Gastroesophageal sphincter (tissue), 4 donors: ENCODE data around the gene CHCT1. TPM values are rescaled to one million over a fixed set of nuclear protein-coding genes. Genes with fewer than 3 reads are reported as not detected.

ENCODE experiments used
- ATAC-seq: fragments of 150-250 bp; one replicate; pipeline ENCODE4 v1.9.1; 2016; ENCODE audit warnings: mild to moderate bottlenecking, moderate library complexity
- H3K27ac ChIP-seq, 4 donors: fragments of 200-600 bp; sonication (generic) in 3 of 4; 1 replicate in 3 of 4; 2 replicates in 1 of 4; pipeline ENCODE4 v1.5.1; 2016 to 2019
- H3K27me3 ChIP-seq: fragments of 200-600 bp; sonication (generic); one replicate; pipeline ENCODE4 v1.5.1; 2019
- H3K36me3 ChIP-seq, 2 donors: fragments of 200-600 bp; sonication (generic); one replicate each; pipeline ENCODE4 v1.5.1; 2019; ENCODE audit warnings: control low read depth in 1 of 2
- H3K4me1 ChIP-seq, 3 donors: fragments of 200-600 bp; sonication (generic); 1 replicate in 2 of 3; 2 replicates in 1 of 3; pipeline ENCODE4 v1.5.1; 2016 to 2019; ENCODE audit warnings: control low read depth in 2 of 3
- H3K4me3 ChIP-seq, 2 donors: fragments of 200-600 bp; sonication (generic); one replicate each; pipeline ENCODE4 v1.5.1; 2019; ENCODE audit warnings: mild to moderate bottlenecking in 1 of 2, moderate library complexity in 1 of 2
- H3K9me3 ChIP-seq, 3 donors: fragments of 200-600 bp; sonication (generic); one replicate each; pipeline ENCODE4 v1.5.1; 2017 to 2019; ENCODE audit warnings: control low read depth in 2 of 3
- POLR2A ChIP-seq, 2 donors: fragments of 450-650 bp; IDR thresholded peaks; one replicate each; pipeline ENCODE4 v1.6.1; 2017; ENCODE audit warnings: antibody characterized with exemption in 2 of 2, mild to moderate bottlenecking in 2 of 2, moderate library complexity in 1 of 2
- total RNA-seq, 4 donors: library from RNA; depleted of rRNA; stranded (reverse); fragments of >200 nt; gene quantifications; one replicate each; pipeline ENCODE4 v1.1.0, GENCODE V29; 2016

Gene CHCT1
- total RNA-seq, 4 donors from 2014 or later: not detected

DNA sequence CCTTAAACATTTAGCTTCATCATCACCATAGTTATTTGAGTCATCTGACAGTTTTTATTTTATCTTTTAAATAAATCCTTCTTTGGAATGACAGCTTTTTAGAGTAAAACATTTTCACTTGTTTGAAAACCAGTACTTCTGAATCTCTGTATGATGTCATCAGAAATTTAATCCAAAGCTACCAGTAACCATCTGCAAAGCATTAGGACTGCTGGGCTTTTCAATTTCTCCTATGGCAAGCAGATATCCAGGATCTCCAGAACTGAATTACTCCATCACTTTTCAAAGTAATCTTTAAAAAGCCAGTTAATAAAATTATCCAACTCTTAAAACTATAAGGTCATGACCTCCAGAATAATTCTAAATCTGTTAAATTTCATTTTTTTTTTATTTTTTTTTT, 51.5 kb downstream of the CHCT1 start:
- no peak for ATAC-seq
- no peak overlapping the region for H3K27ac ChIP-seq
- H3K27me3 ChIP-seq: no peaks in the 10 kb centered on the region
- H3K9me3 ChIP-seq: no peaks in the 10 kb centered on the region
- no peak overlapping the region for H3K4me3 ChIP-seq
- H3K36me3 ChIP-seq: peaks cover 0 to 24% of the 10 kb centered on the region in 2 donors
- peaks cover 0 to 18% (median 6%) of the 10 kb centered on the region in 3 donors for H3K4me1 ChIP-seq
- no peak for TF ChIP-seq POLR2A (IDR thresholded peaks at IDR 0.05)

Other genes starting within 250 kb of the CHCT1 start
- 10 to 100 TPM; 44.1 to 55.5 (median 51.4) TPM for gene USP32, start 30.4 kb upstream of the CHCT1 start, total RNA-seq
- gene APPBP2, start 103.8 kb downstream of the CHCT1 start, total RNA-seq: 10 to 100 TPM; 30.0 to 39.2 (median 34.4) TPM
- 10 to 100 TPM; 10.1 to 17.3 (median 12.3) TPM for gene PPM1D, start 177.7 kb downstream of the CHCT1 start, total RNA-seq